H1 (cell line): ENCODE measurements around the gene DLG5. TPM values are rescaled to one million over a fixed set of nuclear protein-coding genes. Genes with fewer than 3 reads are reported as not detected.

Experiments used
- CTCF ChIA-PET: fragments of 300-600 bp; sonication (Branson Sonifier 250); formaldehyde crosslinking; loops from one replicate; lab custom pipeline; 2021; ENCODE audit not compliant: partially characterized antibody; lab: Charles Lee
- POLR2A ChIA-PET: fragments of 300-600 bp; sonication (Branson Sonifier 250); formaldehyde crosslinking; loops from one replicate; lab custom pipeline; 2021; ENCODE audit warnings: inconsistent platforms; ENCODE audit not compliant: partially characterized antibody; lab: Charles Lee
- DNase-seq, 2 experiments: peaks; one replicate each; pipeline versions ENCODE4 v3.0.0 to v3.0.0-alpha.2; 2010 to 2022; ENCODE audit warnings: low spot score in 2 of 2, low read depth in 1 of 2, mixed read lengths in 1 of 2
- FAIRE-seq: peaks from 2 replicates; lab custom pipeline; 2011; peaks lifted over from hg19 to GRCh38; lab: Jason Lieb, UNC
- H2AFZ ChIP-seq: 2 replicates; pipeline ENCODE4 v1.8.1; 2012; ENCODE audit warnings: low read length, inconsistent platforms
- H2AK5ac ChIP-seq: 2 replicates; pipeline ENCODE4 v1.6.1; 2013; ENCODE audit warnings: low read depth, low read length
- H2BK120ac ChIP-seq: replicated peaks from 2 replicates; pipeline ENCODE3; 2013; ENCODE audit warnings: low read depth, low read length, inconsistent platforms
- H2BK12ac ChIP-seq: 2 replicates; pipeline ENCODE4 v1.6.1; 2013; ENCODE audit warnings: low read depth, low read length
- H2BK15ac ChIP-seq: 2 replicates; pipeline ENCODE4 v1.6.1; 2013; ENCODE audit warnings: low read length
- H2BK20ac ChIP-seq: 2 replicates; pipeline ENCODE4 v1.6.1; 2013; ENCODE audit warnings: low read length
- H2BK5ac ChIP-seq: 2 replicates; pipeline ENCODE4 v1.6.1; 2013; ENCODE audit warnings: low read depth, low read length
- H3K14ac ChIP-seq: 2 replicates; pipeline ENCODE4 v1.6.1; 2013; ENCODE audit warnings: inconsistent platforms; ENCODE audit not compliant: insufficient read length
- H3K18ac ChIP-seq: 2 replicates; pipeline ENCODE4 v1.6.1; 2013; ENCODE audit warnings: low read length; ENCODE audit errors: extremely low read depth
- H3K23ac ChIP-seq: 2 replicates; pipeline ENCODE4 v1.6.1; 2013; ENCODE audit warnings: inconsistent platforms; ENCODE audit not compliant: insufficient read length
- H3K23me2 ChIP-seq: 2 replicates; pipeline ENCODE4 v1.6.1; 2013; ENCODE audit warnings: low read depth, low read length
- H3K27ac ChIP-seq: 2 replicates; pipeline ENCODE4 v1.6.1; 2011; ENCODE audit warnings: low read depth, low read length, inconsistent platforms
- H3K27me3 ChIP-seq, 4 experiments: replicated peaks in 1 of 4; 1 replicate in 1 of 4; 2 replicates in 3 of 4; pipeline versions ENCODE4 v1.6.1 to v1.8.1; 2011 to 2013; ENCODE audit warnings: low read length in 3 of 4, mild to moderate bottlenecking in 3 of 4, inconsistent platforms in 2 of 4, mixed read lengths in 2 of 4, moderate library complexity in 1 of 4; ENCODE audit not compliant: control insufficient read depth in 3 of 4, insufficient read depth in 3 of 4; ENCODE audit errors: extremely low read depth in 1 of 4
- H3K36me3 ChIP-seq, 4 experiments: 2 replicates each; pipeline versions ENCODE4 v1.6.1 to v1.8.1; 2011 to 2013; ENCODE audit warnings: mild to moderate bottlenecking in 4 of 4, low read length in 3 of 4, moderate library complexity in 2 of 4, control low read depth in 1 of 4, inconsistent platforms in 1 of 4; ENCODE audit not compliant: insufficient read depth in 4 of 4, control insufficient read depth in 2 of 4
- H3K4ac ChIP-seq: replicated peaks from 2 replicates; pipeline ENCODE3; 2013; ENCODE audit warnings: low read length, low read depth, mixed read lengths, inconsistent platforms; ENCODE audit not compliant: insufficient read length
- H3K4me1 ChIP-seq, 4 experiments: replicated peaks in 1 of 4; 1 replicate in 1 of 4; 2 replicates in 3 of 4; pipeline versions ENCODE4 v1.6.1 to v1.8.1; 2011 to 2013; ENCODE audit warnings: low read length in 3 of 4, inconsistent platforms in 2 of 4, mixed read lengths in 1 of 4; ENCODE audit not compliant: insufficient read depth in 4 of 4, control insufficient read depth in 3 of 4
- H3K4me2 ChIP-seq, 2 experiments: 2 replicates each; pipeline versions ENCODE4 v1.6.1 to v1.8.1; 2011 to 2013; ENCODE audit warnings: low read depth in 2 of 2, low read length in 2 of 2, control low read depth in 1 of 2, inconsistent platforms in 1 of 2, mild to moderate bottlenecking in 1 of 2; ENCODE audit not compliant: insufficient read depth in 1 of 2
- H3K4me3 ChIP-seq, 4 experiments: fragments of 200-600, 300-600 bp in 1 of 4; sonication (generic), shearing (Covaris generic), sonication (Bioruptor Twin) in 1 of 4; 2 replicates each; pipeline versions ENCODE4 v1.5.1 to v1.8.1; 2011 to 2016; ENCODE audit warnings: low read length in 4 of 4, low read depth in 3 of 4, control low read depth in 2 of 4, inconsistent platforms in 2 of 4, mild to moderate bottlenecking in 2 of 4, mixed read lengths in 1 of 4, moderate library complexity in 1 of 4; ENCODE audit not compliant: insufficient read depth in 2 of 4; ENCODE audit errors: extremely low read depth in 1 of 4
- H3K56ac ChIP-seq: replicated peaks from 2 replicates; pipeline ENCODE3; 2013; ENCODE audit warnings: low read depth, mild to moderate bottlenecking, mixed read lengths, low read length, inconsistent platforms; ENCODE audit not compliant: insufficient read length
- H3K79me1 ChIP-seq: 2 replicates; pipeline ENCODE4 v1.6.1; 2013; ENCODE audit warnings: low read depth, low read length, control low read depth
- H3K79me2 ChIP-seq, 2 experiments: 2 replicates each; pipeline versions ENCODE4 v1.6.1 to v1.8.1; 2012 to 2013; ENCODE audit warnings: low read length in 2 of 2, mild to moderate bottlenecking in 2 of 2, inconsistent platforms in 1 of 2; ENCODE audit not compliant: insufficient read depth in 2 of 2, control insufficient read depth in 1 of 2
- H3K9ac ChIP-seq, 4 experiments: replicated peaks in 1 of 4; 1 replicate in 1 of 4; 2 replicates in 3 of 4; pipeline versions ENCODE4 v1.6.1 to v1.8.1; 2011 to 2013; ENCODE audit warnings: low read depth in 3 of 4, low read length in 3 of 4, control low read depth in 2 of 4, mild to moderate bottlenecking in 2 of 4, moderate library complexity in 2 of 4, inconsistent platforms in 1 of 4; ENCODE audit errors: extremely low read depth in 1 of 4
- H3K9me3 ChIP-seq, 2 experiments: 2 replicates each; pipeline versions ENCODE4 v1.6.1 to v1.8.1; 2012 to 2013; ENCODE audit warnings: mild to moderate bottlenecking in 2 of 2, moderate library complexity in 2 of 2, control low read depth in 1 of 2, inconsistent platforms in 1 of 2, low read depth in 1 of 2, low read length in 1 of 2, mixed read lengths in 1 of 2; ENCODE audit not compliant: insufficient read depth in 2 of 2
- H4K20me1 ChIP-seq, 2 experiments: replicated peaks in 1 of 2; 2 replicates each; pipeline versions ENCODE3 to v1.8.1; 2011 to 2013; ENCODE audit warnings: inconsistent platforms in 2 of 2, low read length in 2 of 2, mild to moderate bottlenecking in 1 of 2; ENCODE audit not compliant: insufficient read depth in 2 of 2, control insufficient read depth in 1 of 2
- H4K5ac ChIP-seq: 2 replicates; pipeline ENCODE4 v1.6.1; 2013; ENCODE audit warnings: low read length, low read depth, mixed read lengths, inconsistent platforms; ENCODE audit not compliant: insufficient read length
- H4K8ac ChIP-seq: 2 replicates; pipeline ENCODE4 v1.8.0; 2013; ENCODE audit warnings: mild to moderate bottlenecking, moderate library complexity, low read length, inconsistent platforms; ENCODE audit not compliant: insufficient read depth; ENCODE audit errors: extremely low read depth
- H4K91ac ChIP-seq: replicated peaks from 2 replicates; pipeline ENCODE3; 2013; ENCODE audit warnings: low read length, mixed read lengths, inconsistent platforms; ENCODE audit not compliant: insufficient read length
- ASH2L ChIP-seq: fragments of 200-600, 300-600 bp; sonication (generic); IDR thresholded peaks from one replicate; pipeline ENCODE4 v1.7.1; 2017; ENCODE audit warnings: low read length
- BACH1 ChIP-seq: IDR thresholded peaks from 2 replicates; pipeline ENCODE4 v1.6.1; 2012; ENCODE audit warnings: low read length, improper control_type of control experiment
- CHD2 ChIP-seq: IDR thresholded peaks from 2 replicates; pipeline ENCODE4 v1.6.1; 2012; ENCODE audit warnings: low read length, improper control_type of control experiment
- EZH2 ChIP-seq: fragments of 200-600 bp; sonication (generic); IDR thresholded peaks from 2 replicates; pipeline ENCODE4 v1.7.1; 2012; ENCODE audit warnings: low read depth, mild to moderate bottlenecking, moderate library complexity, low read length, inconsistent platforms; ENCODE audit not compliant: severe bottlenecking
- FOSL1 ChIP-seq: IDR thresholded peaks from 2 replicates; pipeline ENCODE4 v1.6.1; 2011; ENCODE audit warnings: mild to moderate bottlenecking, low read depth, low read length, moderate library complexity; ENCODE audit not compliant: insufficient read depth
- NRF1 ChIP-seq: IDR thresholded peaks from 2 replicates; pipeline ENCODE4 v1.6.1; 2011; ENCODE audit warnings: mild to moderate bottlenecking, low read depth, low read length, improper control_type of control experiment
- PHF8 ChIP-seq: fragments of 200-600 bp; sonication (generic); conservative IDR thresholded peaks from 2 replicates; pipeline ENCODE4 v1.7.1; 2012; ENCODE audit warnings: low read depth, mild to moderate bottlenecking, inconsistent platforms, low read length, moderate library complexity
- POLR2A ChIP-seq, 2 experiments: IDR thresholded peaks; 1 replicate in 1 of 2; 2 replicates in 1 of 2; pipeline ENCODE4 v1.6.1; 2011; ENCODE audit warnings: low read depth in 2 of 2, low read length in 2 of 2, mild to moderate bottlenecking in 2 of 2; ENCODE audit errors: control extremely low read depth in 1 of 2
- SIN3A ChIP-seq, 2 experiments: IDR thresholded peaks in 1 of 2; conservative IDR thresholded peaks in 1 of 2; 2 replicates each; pipeline ENCODE4 v1.6.1; 2011 to 2012; ENCODE audit warnings: low read length in 2 of 2, improper control_type of control experiment in 1 of 2, low read depth in 1 of 2, mild to moderate bottlenecking in 1 of 2
- WGBS, 2 experiments: shearing (Covaris generic) in 1 of 2; methylation state at CpG; one replicate each; pipeline versions ENCODE4 v1.1.6 to v1.1.7; 2013 to 2015; ENCODE audit warnings: low lambda C conversion rate in 2 of 2, mixed read lengths in 2 of 2, inconsistent platforms in 1 of 2, low coverage in 1 of 2, missing lambda C conversion rate in 1 of 2; ENCODE audit not compliant: insufficient replicate concordance in 2 of 2, insufficient coverage in 1 of 2, insufficient read length in 1 of 2; ENCODE audit errors: extremely low coverage in 1 of 2, missing lambda C conversion rate in 1 of 2; 5-methylcytosine and 5-hydroxymethylcytosine counted together
- polyA plus RNA-seq, 7 experiments: library from polyadenylated mRNA; depleted of rRNA in 3 of 7; stranded (reverse) in 5 of 7; unstranded in 2 of 7; fragments of >200 nt in 5 of 7; fragments of 200-250 nt in 2 of 7; gene quantifications; 1 replicate in 5 of 7; 2 replicates in 1 of 7; 4 replicates in 1 of 7; pipeline versions ENCODE4 v1.2.1 to v1.2.3, GENCODE V29; 2011 to 2013; ENCODE audit warnings: missing spikeins in 2 of 7, mixed read lengths in 2 of 7
- total RNA-seq: library from RNA; stranded (reverse); fragmentation: NEBNext Ultra II Directional; extraction: Animal tissue kit (Norgen Biotek cat#: 25700); gene quantifications from 2 replicates; pipeline ENCODE4 v1.2.1, GENCODE V29; 2021
- TF ChIP-seq, protein P1 (sequence below), 3 experiments: IDR thresholded peaks; 1 replicate in 2 of 3; 2 replicates in 1 of 3; pipeline versions ENCODE4 v1.5.1 to v1.6.1; 2011; ENCODE audit warnings: low read length in 3 of 3, mild to moderate bottlenecking in 3 of 3, inconsistent platforms in 2 of 3, low read depth in 1 of 3, moderate library complexity in 1 of 3; ENCODE audit not compliant: insufficient read depth in 1 of 3; ENCODE audit errors: control extremely low read depth in 1 of 3

The DLG5 gene
- total and polyA plus RNA-seq, 2 of the 8 experiments (the other 6 are each of a cell fraction or from before 2014, with no cell fraction given): 15.6 to 71.4 TPM

GRCh38 chr10:77773631-77774426 is 152.7 kb downstream of the DLG5 start:
- no peak overlapping the region for H3K4me2 ChIP-seq
- no peak overlapping the region for H3K14ac ChIP-seq
- no peak overlapping the region for H3K9ac ChIP-seq
- no peaks in the 10 kb centered on the region for H3K4me1 ChIP-seq
- H3K4ac ChIP-seq: no peak overlapping the region
- H3K79me1 ChIP-seq: no peaks in the 10 kb centered on the region
- no peak overlapping the region for H3K56ac ChIP-seq
- no peak overlapping the region for H2BK12ac ChIP-seq
- no peak overlapping the region for H2BK20ac ChIP-seq
- H3K23ac ChIP-seq: no peak overlapping the region
- H4K91ac ChIP-seq: no peak overlapping the region
- H4K5ac ChIP-seq: no peak overlapping the region
- DNase-seq: no peak
- peaks cover 0 to 12% of the 10 kb centered on the region in 2 experiments; a peak in 3 of 4 replicates for H3K9me3 ChIP-seq
- FAIRE-seq: no peak
- no peaks in the 10 kb centered on the region for H3K36me3 ChIP-seq
- no peaks in the 10 kb centered on the region for H3K27me3 ChIP-seq
- H3K27ac ChIP-seq: no peak overlapping the region
- H3K79me2 ChIP-seq: no peaks in the 10 kb centered on the region
- H3K4me3 ChIP-seq: no peak overlapping the region
- H2BK15ac ChIP-seq: no peak overlapping the region
- no peak overlapping the region for H2AFZ ChIP-seq
- H2AK5ac ChIP-seq: no peak overlapping the region
- H4K8ac ChIP-seq: no peak overlapping the region
- H2BK5ac ChIP-seq: no peak overlapping the region
- no peak overlapping the region for H2BK120ac ChIP-seq
- ChIA-PET POLR2A (interaction anchor here (0.6 to 0.9 kb wide), 4 partner anchors 10 to 267 kb away, joined by 3 to 4 read pairs (median 3); no protein-coding TSS in a partner anchor), CTCF (interaction anchor here (0.7 to 3.3 kb wide), 6 partner anchors 10 to 599 kb away, joined by 3 to 12 read pairs (median 4); no protein-coding TSS in a partner anchor)
- H3K23me2 ChIP-seq: no peaks in the 10 kb centered on the region
- H3K18ac ChIP-seq: no peak overlapping the region
- 92% methylated on average over 12 of the region's 12 CpGs; no CpG with 5 or more reads in 1 of the 2 experiments for WGBS, 2 experiments
- H4K20me1 ChIP-seq: no peaks in the 10 kb centered on the region
- no peak for TF ChIP-seq NRF1
- no peak for TF ChIP-seq ASH2L
- TF ChIP-seq, protein P1, sequence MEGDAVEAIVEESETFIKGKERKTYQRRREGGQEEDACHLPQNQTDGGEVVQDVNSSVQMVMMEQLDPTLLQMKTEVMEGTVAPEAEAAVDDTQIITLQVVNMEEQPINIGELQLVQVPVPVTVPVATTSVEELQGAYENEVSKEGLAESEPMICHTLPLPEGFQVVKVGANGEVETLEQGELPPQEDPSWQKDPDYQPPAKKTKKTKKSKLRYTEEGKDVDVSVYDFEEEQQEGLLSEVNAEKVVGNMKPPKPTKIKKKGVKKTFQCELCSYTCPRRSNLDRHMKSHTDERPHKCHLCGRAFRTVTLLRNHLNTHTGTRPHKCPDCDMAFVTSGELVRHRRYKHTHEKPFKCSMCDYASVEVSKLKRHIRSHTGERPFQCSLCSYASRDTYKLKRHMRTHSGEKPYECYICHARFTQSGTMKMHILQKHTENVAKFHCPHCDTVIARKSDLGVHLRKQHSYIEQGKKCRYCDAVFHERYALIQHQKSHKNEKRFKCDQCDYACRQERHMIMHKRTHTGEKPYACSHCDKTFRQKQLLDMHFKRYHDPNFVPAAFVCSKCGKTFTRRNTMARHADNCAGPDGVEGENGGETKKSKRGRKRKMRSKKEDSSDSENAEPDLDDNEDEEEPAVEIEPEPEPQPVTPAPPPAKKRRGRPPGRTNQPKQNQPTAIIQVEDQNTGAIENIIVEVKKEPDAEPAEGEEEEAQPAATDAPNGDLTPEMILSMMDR (IDR thresholded peaks at IDR 0.05; ENCODE audit: control extremely low read depth in 1 of 3, insufficient read depth in 1 of 3, low read depth in 1 of 3, low read length in 3 of 3): no peak
- TF ChIP-seq PHF8: no peak
- TF ChIP-seq EZH2: no peak
- no peak for TF ChIP-seq SIN3A (conservative IDR thresholded peaks at IDR 0.05 in 1 of 2, IDR thresholded peaks at IDR 0.05 in 1 of 2; ENCODE audit: low read depth in 1 of 2, low read length in 2 of 2)
- TF ChIP-seq FOSL1: no peak
- TF ChIP-seq BACH1: no peak
- no peak for TF ChIP-seq POLR2A (IDR thresholded peaks at IDR 0.05; ENCODE audit: control extremely low read depth in 1 of 2, low read depth in 2 of 2, low read length in 2 of 2)
- TF ChIP-seq CHD2: no peak
